Measurements from ENCODE around the gene NDUFB7. TPM values are rescaled to one million over a fixed set of nuclear protein-coding genes. Genes with fewer than 3 reads are reported as not detected.

NDUFB7 gene
- total and polyA plus RNA-seq, 2 of the 8 experiments (the other 6 are each of a cell fraction or from before 2014, with no cell fraction given) = 151 to 740 TPM

DNA sequence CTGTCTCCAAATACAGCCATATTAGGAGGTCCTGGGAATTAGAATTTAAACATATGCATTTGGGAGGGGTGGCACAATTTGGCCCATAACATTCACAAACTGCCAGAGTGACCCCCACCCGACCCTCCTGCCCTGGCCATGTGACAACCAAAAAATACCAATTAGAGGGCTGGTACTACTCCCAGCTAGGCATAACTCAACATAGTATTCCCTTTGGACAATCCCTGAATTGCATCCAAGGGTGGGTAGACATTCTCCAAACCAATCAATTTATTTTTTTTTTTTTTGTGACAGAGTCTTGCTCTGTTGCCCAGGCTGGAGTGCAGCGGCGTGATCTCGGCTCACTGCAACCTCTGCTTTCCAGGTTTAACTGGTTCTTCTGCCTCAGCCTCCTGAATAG lies 40.8 kb upstream of the NDUFB7 start:
- Histone ChIP-seq H3K4me2 (ENCODE audit: insufficient read depth in 1 of 2, low read depth in 2 of 2, low read length in 2 of 2) (no peak overlapping the region), H2BK12ac (ENCODE audit: low read depth, low read length) (no peak overlapping the region), H3K79me1 (ENCODE audit: low read depth, low read length) (no peaks in the 10 kb centered on the region), H2BK120ac (replicated peaks; ENCODE audit: low read depth, low read length) (no peak overlapping the region), H3K9me3 (ENCODE audit: insufficient read depth in 2 of 2, low read depth in 1 of 2, low read length in 1 of 2) (peaks cover 44 to 60% of the 10 kb centered on the region in 2 experiments), H3K23ac (ENCODE audit: insufficient read length) (no peak overlapping the region), H3K14ac (ENCODE audit: insufficient read length) (no peak overlapping the region), H3K4ac (replicated peaks; ENCODE audit: insufficient read length, low read depth, low read length) (no peak overlapping the region), H3K79me2 (ENCODE audit: control insufficient read depth in 1 of 2, insufficient read depth in 2 of 2, low read length in 2 of 2) (no peaks in the 10 kb centered on the region), H4K5ac (ENCODE audit: insufficient read length, low read depth, low read length) (no peak overlapping the region), H4K20me1 (replicated peaks in 1 of 2; ENCODE audit: control insufficient read depth in 1 of 2, insufficient read depth in 2 of 2, low read length in 2 of 2) (no peaks in the 10 kb centered on the region), H4K8ac (ENCODE audit: extremely low read depth, insufficient read depth, low read length) (no peak overlapping the region), H2BK15ac (ENCODE audit: low read length) (no peak overlapping the region), H3K4me3 (ENCODE audit: extremely low read depth in 1 of 4, insufficient read depth in 2 of 4, low read depth in 3 of 4, low read length in 4 of 4) (no peak overlapping the region), H4K91ac (replicated peaks; ENCODE audit: insufficient read length, low read length) (no peak overlapping the region), H3K9ac (replicated peaks in 1 of 4; ENCODE audit: extremely low read depth in 1 of 4, low read depth in 3 of 4, low read length in 3 of 4) (no peak overlapping the region), H2AK5ac (ENCODE audit: low read depth, low read length) (no peak overlapping the region), H3K36me3 (ENCODE audit: control insufficient read depth in 2 of 4, insufficient read depth in 4 of 4, low read length in 3 of 4) (no peaks in the 10 kb centered on the region), H3K27me3 (replicated peaks in 1 of 4; ENCODE audit: control insufficient read depth in 3 of 4, extremely low read depth in 1 of 4, insufficient read depth in 3 of 4, low read length in 3 of 4) (no peaks in the 10 kb centered on the region), H3K4me1 (replicated peaks in 1 of 4; ENCODE audit: control insufficient read depth in 3 of 4, insufficient read depth in 4 of 4, low read length in 3 of 4) (no peaks in the 10 kb centered on the region), H3K18ac (ENCODE audit: extremely low read depth, low read length) (no peak overlapping the region), H2BK20ac (ENCODE audit: low read length) (no peak overlapping the region), H2AFZ (ENCODE audit: low read length) (no peak overlapping the region), H3K27ac (ENCODE audit: low read depth, low read length) (no peak overlapping the region), H2BK5ac (ENCODE audit: low read depth, low read length) (no peak overlapping the region), H3K56ac (replicated peaks; ENCODE audit: insufficient read length, low read depth, low read length) (no peak overlapping the region), H3K23me2 (ENCODE audit: low read depth, low read length) (no peaks in the 10 kb centered on the region)
- no peak for DNase-seq (ENCODE audit: low read depth in 1 of 2, low spot score in 2 of 2)
- ChIA-PET POLR2A (ENCODE audit: partially characterized antibody) (no interaction called here), CTCF (ENCODE audit: partially characterized antibody) (interaction anchor here (1.6 kb wide), 1 partner anchor 70 kb away, joined by 3 read pairs; no protein-coding TSS in a partner anchor)
- no peak for FAIRE-seq
- 88% methylated on average over 4 of the region's 4 CpGs; no CpG with 5 or more reads in 1 of the 2 experiments for WGBS, 2 experiments (ENCODE audit: extremely low coverage in 1 of 2, insufficient coverage in 1 of 2, insufficient read length in 1 of 2, insufficient replicate concordance in 2 of 2, low coverage in 1 of 2, low lambda C conversion rate in 2 of 2, missing lambda C conversion rate in 1 of 2)
- TF ChIP-seq EZH2 (IDR thresholded peaks at IDR 0.05; ENCODE audit: low read depth, low read length, severe bottlenecking) (no peak), GTF2F1 (IDR thresholded peaks at IDR 0.05; ENCODE audit: borderline replicate concordance, low read depth, low read length) (no peak), NRF1 (IDR thresholded peaks at IDR 0.05; ENCODE audit: low read depth, low read length) (no peak), SUZ12 (IDR thresholded peaks at IDR 0.05; ENCODE audit: low read length) (no peak), ATF2 (IDR thresholded peaks at IDR 0.05; ENCODE audit: low read length) (no peak), SP2 (IDR thresholded peaks at IDR 0.05; ENCODE audit: low read length) (no peak), SIRT6 (IDR thresholded peaks at IDR 0.05; ENCODE audit: low read length) (no peak), RNF2 (IDR thresholded peaks at IDR 0.05; ENCODE audit: borderline replicate concordance, low read depth, low read length, missing control alignments, poor library complexity, severe bottlenecking) (no peak), BRCA1 (IDR thresholded peaks at IDR 0.05; ENCODE audit: low read depth, low read length) (no peak), SP1 (IDR thresholded peaks at IDR 0.05; ENCODE audit: low read depth, low read length) (no peak)
- TF ChIP-seq, protein P1, sequence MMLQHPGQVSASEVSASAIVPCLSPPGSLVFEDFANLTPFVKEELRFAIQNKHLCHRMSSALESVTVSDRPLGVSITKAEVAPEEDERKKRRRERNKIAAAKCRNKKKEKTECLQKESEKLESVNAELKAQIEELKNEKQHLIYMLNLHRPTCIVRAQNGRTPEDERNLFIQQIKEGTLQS (IDR thresholded peaks at IDR 0.05; ENCODE audit: insufficient read depth, low read depth, low read length) = no peak

Data from H1 (cell line).